CD4-positive, alpha-beta T cell treated with Interleukin-2 at 100 ng/mL for 4 hours (primary cell): Measurements from ENCODE around the gene AADACL4.
A peak's percentile ranks its signal among the peaks of the same experiment; 100 is the strongest.
"Not testable (repeated sequence)": the region's sequence is repeated elsewhere in the genome, so short reads cannot be mapped to it uniquely, and the experiment has no call there.

ENCODE experiments used
- DNase-seq: peaks from one replicate; pipeline ENCODE4 v3.0.0-alpha.2; 2020; ENCODE audit warnings: low spot score

The AADACL4 gene

GRCh38 chr1:12658531-12659453, 14.9 kb downstream of the AADACL4 start:
- peak; percentile 77 for DNase-seq

- no peak for DNase-seq
Measured at GRCh38 chr1:12661606-12662219, 17.8 kb downstream of the AADACL4 start.

- DNase-seq, result no peak
Measured at GRCh38 chr1:12662556-12662955, 18.7 kb downstream of the AADACL4 start.

GRCh38 chr1:12665511-12665910, 21.6 kb downstream of the AADACL4 start:
- no peak for DNase-seq

GRCh38 chr1:12666141-12666735, 22.4 kb downstream of the AADACL4 start:
- no peak for DNase-seq

GRCh38 chr1:12669529-12670068, 25.7 kb downstream of the AADACL4 start:
- no peak for DNase-seq

- no peak for DNase-seq
Measured at GRCh38 chr1:12674358-12674757, 30.5 kb downstream of the AADACL4 start.

GRCh38 chr1:12676122-12676521, 32.2 kb downstream of the AADACL4 start:
- DNase-seq, result not testable (repeated sequence)

- no peak for DNase-seq
Measured at GRCh38 chr1:12677565-12677964, 33.7 kb downstream of the AADACL4 start.

GRCh38 chr1:12678350-12678749, 34.5 kb downstream of the AADACL4 start:
- no peak for DNase-seq

- no peak for DNase-seq
Measured at GRCh38 chr1:12678820-12679219, 34.9 kb downstream of the AADACL4 start.

- DNase-seq, result no peak
Measured at GRCh38 chr1:12690156-12690555, 46.3 kb downstream of the AADACL4 start.

GRCh38 chr1:12692967-12693782, 49.3 kb downstream of the AADACL4 start:
- no peak for DNase-seq

GRCh38 chr1:12696658-12697057, 52.8 kb downstream of the AADACL4 start:
- DNase-seq, result no peak

GRCh38 chr1:12697397-12697796, 53.5 kb downstream of the AADACL4 start:
- DNase-seq, result no peak

GRCh38 chr1:12703821-12704451, 60.1 kb downstream of the AADACL4 start:
- no peak for DNase-seq

- DNase-seq, result no peak
Measured at GRCh38 chr1:12706061-12706460, 62.2 kb downstream of the AADACL4 start.

GRCh38 chr1:12708396-12709090, 64.7 kb downstream of the AADACL4 start:
- DNase-seq, result no peak

- no peak for DNase-seq
Measured at GRCh38 chr1:12709091-12709491, 65.2 kb downstream of the AADACL4 start.

- DNase-seq, result no peak
Measured at GRCh38 chr1:12709696-12710095, 65.8 kb downstream of the AADACL4 start.

GRCh38 chr1:12711536-12711935, 67.7 kb downstream of the AADACL4 start:
- no peak for DNase-seq
